Right renal pelvis (tissue), 4 donors: ENCODE data around the gene ZNF316. TPM values are rescaled to one million over a fixed set of nuclear protein-coding genes. Genes with fewer than 3 reads are reported as not detected.
"Not testable (repeated sequence)": the region's sequence is repeated elsewhere in the genome, so short reads cannot be mapped to it uniquely, and the experiment has no call there.

ENCODE experiments used
- DNase-seq, 4 donors: peaks; one replicate each; pipeline ENCODE4 v3.0.0-alpha.2; 2013; ENCODE audit warnings: low read depth in 4 of 4, low spot score in 3 of 4, missing footprints in 1 of 4
- polyA plus RNA-seq, 4 donors: library from polyadenylated mRNA; unstranded; fragments of 120-200 nt; gene quantifications; one replicate each; pipeline ENCODE4 v1.2.1, GENCODE V29; 2013; ENCODE audit not compliant: insufficient read length in 4 of 4

The ZNF316 gene
- polyA plus RNA-seq, 4 donors, result 36.5 to 39.8 (median 37.6) TPM

DNA sequence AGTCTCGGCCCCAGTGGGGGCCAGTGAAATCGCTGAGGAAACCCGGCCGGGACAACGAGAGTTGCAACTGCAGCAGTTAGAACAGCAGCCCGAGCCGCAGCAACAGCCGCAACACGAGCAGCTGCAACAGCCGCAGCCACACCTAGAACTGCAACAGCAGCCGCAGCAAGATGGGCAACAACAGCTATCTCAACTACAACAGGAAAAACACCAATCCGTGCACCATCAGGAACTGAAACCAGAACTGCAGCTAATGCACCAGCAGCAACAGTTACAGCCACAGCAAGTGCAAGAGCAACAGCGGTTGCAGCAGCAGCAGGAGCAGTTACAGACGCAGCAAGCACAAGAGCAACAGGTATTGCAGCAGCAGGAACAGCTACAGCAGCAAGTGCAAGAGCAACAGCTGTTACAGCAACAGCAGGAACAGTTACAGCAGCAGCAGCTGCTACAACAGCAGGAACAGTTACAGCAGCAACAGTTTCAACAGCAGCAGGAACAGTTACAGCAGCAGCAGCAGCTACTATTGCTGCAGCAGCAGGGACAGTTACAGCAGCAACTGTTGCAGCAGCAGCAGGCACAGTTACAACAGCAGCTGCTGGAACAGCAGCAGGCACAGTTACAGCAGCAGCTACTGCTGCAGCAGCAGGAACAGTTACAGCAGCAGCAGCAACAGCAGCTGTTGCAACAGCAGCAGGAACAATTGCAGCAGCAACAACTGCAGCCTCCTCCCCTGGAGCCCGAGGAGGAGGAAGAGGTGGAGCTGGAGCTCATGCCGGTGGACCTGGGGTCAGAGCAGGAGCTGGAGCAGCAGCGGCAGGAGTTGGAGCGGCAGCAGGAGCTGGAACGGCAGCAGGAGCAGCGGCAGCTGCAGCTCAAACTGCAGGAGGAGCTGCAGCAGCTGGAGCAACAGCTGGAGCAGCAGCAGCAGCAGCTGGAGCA lies 15.7 kb upstream of the ZNF316 start:
- no peak for DNase-seq

DNA sequence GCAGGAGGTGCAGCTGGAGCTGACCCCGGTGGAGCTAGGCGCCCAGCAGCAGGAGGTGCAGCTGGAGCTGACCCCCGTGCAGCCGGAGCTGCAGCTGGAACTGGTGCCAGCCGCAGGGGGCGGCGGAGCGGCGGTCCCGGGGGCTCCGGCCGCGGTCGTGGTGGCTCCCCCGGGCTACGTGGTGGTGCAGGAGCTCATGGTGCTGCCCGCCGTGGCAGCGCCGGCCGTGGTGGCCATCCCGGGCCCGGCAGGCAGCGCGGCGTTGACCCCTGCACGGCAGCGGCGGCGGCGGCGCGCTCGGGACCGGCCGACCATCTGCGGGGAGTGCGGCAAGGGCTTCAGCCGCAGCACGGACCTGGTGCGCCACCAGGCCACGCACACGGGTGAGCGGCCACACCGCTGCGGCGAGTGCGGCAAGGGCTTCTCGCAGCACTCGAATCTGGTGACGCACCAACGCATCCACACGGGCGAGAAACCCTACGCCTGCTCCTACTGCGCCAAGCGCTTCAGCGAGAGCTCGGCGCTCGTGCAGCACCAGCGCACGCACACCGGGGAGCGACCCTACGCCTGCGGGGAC lies 14.9 kb upstream of the ZNF316 start:
- DNase-seq, result no peak

DNA sequence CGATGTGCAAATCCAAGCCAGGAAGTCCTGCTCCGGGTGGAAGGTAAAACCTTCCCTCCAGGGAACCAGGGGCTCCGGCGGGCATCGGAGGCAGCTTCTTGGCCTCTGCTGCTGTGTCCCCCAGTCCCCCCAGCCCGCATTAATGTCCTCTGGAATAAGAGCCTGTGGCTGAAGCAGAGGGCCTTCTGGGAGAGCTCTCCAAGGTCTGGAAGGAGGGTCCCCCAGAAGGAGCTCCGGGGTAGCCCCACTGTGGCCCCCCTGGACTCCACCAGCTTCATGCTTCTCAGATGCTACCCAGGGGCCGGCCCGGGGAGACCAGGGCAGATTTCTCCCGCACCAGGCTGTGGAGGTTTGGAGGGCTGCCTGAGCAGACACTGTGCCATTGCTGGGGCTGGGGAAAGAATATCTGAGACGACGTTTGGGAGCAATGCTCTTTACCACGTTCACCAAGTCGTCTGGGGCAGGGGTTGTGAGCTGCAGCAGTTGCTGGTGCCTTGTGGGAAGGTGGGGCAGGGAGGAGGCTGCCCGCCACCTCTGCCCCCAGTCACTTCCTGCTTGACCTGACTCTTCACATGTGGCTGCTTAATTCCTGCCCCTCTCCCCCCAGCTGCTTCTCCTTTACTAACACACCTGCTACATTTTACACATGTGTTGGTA lies 13.4 kb upstream of the ZNF316 start:
- no peak for DNase-seq

DNA sequence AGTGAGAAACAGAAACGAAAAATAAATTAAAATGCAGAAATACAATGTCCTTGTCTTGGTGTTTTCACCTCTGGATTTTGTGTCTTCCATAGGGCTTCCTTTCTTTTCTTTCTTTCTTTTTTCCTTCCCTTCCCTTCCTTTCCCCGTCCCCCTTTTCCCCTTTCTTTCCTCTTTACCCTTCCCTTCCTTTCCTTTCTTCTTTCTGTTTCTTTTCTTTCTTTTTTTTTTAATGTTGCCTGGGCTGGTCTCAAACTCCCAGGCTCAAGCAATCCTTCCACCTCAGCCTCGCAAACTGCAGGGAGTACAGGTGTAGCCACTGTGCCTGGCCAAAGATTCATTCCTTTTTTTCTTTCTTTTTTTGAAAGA lies 12.9 kb upstream of the ZNF316 start:
- no peak for DNase-seq

DNA sequence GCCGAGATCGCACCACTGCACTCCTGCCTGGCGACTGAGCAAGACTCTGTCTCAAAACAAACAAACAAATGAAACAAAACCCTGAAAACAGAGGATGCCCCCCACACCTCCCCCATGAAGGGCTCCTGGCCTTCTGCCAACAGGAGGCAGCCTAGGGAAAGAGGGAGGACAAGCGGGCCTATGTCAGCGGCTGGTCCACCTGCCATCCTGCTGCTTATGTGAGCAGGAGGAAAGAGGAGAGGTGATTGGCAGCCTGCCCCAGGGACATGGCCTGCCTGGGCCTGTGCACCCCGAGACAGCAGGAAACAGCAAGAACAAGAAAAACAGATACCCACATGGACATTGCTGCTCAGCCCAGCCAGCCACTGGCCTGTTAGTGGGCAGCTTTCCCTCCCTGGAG lies 9.1 kb upstream of the ZNF316 start:
- no peak for DNase-seq

DNA sequence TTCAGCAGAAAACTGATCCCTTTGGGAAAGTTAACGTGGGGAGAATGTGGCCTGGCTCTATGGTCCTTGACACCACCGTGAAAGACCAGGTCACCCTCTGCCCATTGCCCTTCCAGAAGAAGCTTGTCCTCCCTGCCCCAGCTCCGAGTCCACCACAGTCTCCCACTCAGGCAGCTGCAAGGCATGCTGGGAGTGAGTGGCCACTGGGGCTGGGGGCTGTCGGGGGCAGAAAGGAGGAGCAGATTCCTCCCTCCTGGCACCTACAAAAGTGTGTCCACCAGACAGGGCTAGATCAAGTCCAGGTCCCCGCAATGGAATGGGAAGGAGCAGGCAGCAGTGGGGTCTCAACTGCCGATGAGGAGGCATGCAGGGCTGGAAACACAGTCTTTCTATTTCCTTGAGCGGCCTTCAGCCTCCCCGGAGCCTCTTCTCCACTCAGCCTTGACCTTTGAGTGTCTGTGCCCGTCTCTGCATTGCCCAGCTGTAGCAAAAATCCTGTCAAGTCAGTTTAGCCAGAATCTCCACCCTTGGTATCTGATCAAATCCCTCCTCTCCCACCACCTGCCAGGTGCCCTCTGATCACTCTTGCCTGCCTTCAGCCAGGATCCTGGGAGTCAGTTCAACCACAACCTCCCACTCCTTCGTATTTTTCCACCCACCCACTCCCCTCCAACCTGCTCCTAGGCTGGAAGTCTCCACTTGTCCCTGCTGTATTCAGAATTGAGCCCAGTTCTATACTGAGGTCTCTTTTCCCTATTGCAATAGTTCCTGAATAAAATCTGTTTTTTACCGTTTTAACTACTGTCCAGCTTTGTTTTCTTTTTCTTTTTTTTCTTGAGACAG lies 6.9 kb upstream of the ZNF316 start:
- DNase-seq, result no peak

DNA sequence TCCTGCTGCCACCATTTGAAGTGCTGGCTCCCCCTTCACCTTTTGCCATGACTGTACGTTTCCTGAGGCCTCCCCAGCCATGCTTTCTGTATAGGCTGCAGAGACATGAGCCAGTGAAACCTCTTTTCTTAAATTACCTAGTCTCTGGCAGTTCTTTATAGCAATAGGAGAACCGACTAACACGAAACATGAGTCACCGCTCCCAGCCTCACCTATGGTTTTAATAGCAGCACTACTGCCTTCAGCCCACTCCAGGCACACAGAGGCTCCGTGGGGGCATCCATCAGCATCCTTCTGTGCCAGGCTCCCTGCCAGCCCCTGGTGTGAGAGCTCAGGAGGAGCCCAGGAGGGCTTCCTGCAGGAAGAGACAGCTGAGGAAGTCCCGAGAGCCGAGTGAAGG lies 5.5 kb upstream of the ZNF316 start:
- no peak for DNase-seq

DNA sequence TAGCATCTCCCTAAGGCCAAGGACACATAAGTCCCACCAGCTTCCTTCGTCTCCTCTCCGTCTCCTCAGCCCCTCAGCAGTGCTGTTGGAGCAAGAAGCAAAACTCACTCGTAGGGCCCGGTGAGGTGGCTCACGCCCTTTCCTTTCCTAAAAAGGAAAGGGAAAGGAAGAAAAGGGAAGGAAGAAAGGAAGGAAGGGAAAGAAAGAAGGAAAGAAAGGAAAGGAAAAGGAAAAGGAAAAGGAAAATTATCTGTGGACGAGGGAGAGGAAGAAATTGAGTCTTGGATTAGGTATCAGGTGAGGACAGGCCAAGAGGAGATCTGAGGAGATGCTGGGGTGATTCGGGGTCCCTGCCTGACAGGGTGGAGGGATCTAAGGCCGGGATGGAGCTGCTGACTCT lies 3.1 kb upstream of the ZNF316 start:
- no peak for DNase-seq

DNA sequence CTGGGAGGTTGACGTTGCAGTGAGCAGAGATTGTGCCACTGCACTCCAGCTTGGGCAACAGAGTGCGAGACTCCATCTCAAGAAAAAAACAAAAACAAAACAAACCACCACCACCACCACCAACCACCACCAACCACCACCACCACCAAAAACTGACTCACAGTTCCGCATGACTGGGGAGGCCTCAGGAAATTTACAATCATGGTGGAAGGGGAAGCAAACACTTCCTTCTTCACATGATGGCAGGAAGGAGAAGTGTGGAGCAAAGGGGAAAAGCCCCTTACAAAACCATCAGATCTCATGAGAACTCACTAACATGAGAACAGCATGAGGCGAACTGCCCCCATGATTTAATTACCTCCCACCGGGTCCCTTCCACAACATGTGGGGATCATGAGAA lies 2.1 kb upstream of the ZNF316 start:
- DNase-seq, result not testable (repeated sequence)

DNA sequence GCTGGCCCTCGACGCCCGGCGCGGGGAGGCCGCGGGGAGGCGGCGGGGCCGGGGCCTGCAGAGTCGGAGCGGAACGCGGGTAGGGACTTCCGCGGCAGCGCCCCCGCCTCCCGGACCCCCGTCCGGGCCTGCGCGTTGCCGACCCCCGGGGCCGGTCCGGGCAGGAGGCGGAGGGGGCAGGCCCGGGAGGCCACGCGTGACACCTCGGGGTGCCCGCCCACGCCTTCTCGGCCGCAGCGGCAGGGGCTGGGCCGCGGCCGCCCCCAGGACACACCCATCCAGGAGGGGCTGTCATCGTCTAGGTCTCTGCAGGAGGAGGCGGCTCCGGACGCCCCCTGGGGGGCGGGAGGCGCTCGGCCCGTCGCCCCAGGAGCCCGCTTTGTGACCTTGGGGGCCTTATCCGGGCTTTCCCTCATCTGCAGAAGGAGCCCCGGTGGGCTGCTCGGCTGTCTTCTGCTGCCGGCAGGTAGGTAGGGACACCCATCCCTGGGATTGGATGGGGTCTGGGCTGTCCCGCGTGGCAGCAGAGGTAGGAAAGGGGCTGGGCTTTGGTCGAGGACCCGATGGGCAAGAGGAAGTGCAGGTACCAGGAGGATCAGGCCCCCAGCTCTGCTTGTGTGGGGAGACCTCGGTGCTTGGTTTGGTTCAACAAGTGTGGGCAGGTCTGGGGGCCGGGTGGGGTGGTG lies 569 bp downstream of the ZNF316 start:
- no peak for DNase-seq

DNA sequence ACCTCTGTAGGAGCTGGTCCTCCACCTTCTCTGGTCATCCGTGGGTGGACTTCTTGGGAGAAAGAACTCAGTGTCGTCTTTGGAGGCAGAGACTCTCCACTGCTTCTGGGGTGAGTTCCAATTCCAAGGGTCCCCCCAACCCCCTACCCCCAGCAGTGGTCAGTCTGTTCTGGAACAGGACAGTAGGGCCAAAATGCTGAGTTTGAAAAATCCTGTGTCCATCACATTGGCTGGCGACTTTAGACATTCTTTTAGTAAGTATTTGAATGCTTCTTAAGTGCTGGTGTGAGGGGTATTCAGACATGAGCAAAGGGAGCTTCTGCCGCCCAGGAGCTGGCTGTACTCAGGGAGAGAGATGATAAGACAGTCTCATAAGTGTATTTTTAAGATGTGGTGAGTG lies 1.9 kb downstream of the ZNF316 start:
- no peak for DNase-seq

DNA sequence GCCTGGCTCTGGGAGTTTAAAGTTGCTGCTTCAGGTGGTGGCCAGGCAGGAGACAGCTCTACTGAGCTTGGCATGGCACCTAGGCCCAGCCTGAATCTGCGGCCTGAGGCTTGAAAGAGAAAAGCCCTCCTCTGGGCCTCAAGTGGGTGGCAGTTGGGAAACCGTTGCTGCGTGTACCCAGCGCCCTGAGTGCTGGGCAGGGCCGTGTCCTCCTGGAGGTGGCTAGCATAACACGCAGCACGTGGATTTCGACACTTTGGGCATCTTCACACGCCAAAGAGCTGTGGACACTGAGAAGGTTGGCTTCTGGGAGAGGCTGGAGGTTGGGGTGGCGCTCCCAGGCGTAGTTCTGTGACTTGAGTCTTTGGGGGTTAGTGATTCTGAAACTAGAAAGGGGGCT lies 2.5 kb downstream of the ZNF316 start:
- DNase-seq, result no peak

DNA sequence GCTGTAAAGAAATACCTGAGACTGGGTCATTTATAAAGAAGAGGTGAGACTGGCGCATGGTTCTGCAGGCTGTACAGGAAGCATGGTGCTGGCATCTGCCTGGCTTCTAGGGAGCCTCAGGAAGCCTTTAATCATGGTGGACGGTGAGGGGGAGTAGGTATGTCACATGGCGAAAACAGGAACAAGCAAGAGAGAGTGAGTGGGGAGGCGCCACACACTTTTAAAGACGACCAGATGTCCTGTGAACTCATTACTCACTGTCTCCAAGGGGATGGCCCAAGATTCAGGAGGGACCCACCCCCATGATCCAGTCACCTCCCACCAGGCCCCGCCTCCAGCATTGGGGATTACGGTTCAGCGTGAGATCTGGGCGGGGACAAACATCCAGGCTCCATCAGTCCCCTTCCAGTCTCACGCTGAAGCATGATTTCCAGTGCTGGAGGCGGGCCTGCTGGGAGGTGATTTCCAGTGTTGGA lies 3.2 kb downstream of the ZNF316 start:
- no peak for DNase-seq

DNA sequence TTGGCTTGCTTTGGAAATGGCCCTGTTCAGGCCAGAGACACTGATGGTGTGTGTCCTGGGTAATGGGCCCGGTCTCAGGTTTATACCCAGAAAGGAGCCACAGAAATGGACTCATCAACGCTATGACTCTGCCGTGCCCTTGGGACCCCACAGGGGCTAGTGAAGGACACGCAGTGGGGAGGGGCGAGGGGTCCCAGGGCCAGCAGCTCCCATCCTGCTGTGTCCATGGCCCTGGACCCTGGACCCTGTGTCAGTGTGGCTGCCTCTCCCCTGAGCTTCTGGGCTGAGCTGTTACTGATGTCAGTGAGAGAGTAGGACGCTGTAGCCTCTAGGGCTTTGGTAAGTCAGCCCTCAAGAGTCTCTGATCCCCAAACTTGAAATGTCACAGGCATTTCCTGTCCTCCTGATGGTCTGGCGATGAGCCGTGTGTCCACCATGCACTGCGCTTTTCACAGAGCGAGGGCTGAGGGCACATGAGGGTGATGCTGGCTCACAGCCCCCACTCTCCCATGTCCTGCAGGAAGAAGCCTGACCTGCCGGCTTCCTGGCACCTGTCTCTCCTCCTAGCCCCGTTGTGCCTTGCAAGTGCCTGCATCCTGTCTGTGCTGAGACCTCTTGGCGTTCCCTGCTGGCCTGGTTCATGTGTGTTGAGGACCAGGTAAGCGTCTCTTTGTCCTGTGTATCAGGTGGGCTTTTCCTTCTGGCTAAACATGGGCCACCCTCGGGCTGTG lies 4.4 kb downstream of the ZNF316 start:
- no peak for DNase-seq

DNA sequence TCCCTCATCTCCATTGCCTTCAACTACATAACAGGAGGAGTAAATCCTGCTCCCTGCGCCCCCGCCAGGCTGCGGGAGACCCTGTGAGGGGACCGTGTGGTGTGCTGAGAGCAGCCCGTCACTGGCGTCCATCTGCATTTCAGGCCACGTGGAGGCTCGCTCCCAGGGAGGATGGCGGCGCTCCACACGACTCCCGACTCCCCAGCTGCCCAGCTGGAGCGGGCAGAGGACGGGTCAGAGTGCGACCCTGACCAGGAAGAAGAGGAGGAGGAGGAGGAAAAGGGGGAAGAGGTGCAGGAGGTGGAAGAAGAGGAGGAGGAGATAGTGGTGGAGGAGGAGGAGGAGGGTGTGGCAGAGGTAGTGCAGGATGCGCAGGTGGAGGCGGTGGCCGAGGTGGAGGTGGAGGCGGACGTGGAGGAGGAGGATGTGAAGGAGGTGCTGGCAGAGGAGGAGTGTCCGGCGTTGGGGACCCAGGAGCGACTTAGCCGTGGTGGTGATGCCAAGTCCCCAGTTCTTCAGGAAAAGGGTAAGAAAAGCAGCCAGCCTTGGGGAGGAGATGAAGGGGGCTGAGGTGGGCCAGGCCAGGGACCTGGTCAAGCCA lies 5.2 kb downstream of the ZNF316 start:
- no peak for DNase-seq

DNA sequence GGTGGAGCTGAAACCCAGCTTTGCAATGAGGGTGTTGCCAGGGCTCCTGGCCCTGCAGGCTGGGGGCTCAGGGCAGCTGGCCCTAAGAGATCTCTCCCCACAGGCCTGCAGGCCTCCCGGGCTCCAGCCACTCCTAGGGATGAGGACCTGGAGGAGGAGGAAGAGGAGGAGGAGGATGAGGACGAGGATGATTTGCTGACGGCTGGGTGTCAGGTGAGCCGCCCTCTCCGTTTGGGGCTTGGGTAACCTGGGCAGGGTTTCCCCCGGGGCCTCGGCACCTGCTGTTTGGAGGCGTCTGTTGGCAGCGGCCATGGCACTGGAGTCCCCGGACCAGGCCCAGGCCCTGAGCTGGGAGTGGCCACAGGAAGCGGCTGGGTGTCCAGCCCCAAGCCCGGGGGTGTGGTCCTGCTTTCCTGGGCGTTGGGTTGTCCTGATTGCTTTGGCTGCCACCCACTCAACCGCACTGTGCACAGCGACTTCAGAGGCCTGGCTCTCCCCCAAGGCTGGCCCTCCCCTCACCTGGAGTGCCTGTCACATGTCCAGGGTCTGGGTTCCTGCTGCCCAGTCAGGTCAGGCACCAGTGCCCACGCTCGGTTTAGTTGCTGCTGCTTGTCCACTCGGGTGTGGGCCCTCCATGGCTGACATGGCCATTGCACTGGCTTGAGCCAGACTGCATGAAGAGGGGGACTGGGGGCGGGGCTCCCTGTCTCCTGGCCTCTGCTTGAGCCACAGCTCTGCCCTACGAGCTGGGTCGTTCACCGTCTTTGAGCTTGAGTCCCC lies 5.9 kb downstream of the ZNF316 start:
- no peak for DNase-seq

DNA sequence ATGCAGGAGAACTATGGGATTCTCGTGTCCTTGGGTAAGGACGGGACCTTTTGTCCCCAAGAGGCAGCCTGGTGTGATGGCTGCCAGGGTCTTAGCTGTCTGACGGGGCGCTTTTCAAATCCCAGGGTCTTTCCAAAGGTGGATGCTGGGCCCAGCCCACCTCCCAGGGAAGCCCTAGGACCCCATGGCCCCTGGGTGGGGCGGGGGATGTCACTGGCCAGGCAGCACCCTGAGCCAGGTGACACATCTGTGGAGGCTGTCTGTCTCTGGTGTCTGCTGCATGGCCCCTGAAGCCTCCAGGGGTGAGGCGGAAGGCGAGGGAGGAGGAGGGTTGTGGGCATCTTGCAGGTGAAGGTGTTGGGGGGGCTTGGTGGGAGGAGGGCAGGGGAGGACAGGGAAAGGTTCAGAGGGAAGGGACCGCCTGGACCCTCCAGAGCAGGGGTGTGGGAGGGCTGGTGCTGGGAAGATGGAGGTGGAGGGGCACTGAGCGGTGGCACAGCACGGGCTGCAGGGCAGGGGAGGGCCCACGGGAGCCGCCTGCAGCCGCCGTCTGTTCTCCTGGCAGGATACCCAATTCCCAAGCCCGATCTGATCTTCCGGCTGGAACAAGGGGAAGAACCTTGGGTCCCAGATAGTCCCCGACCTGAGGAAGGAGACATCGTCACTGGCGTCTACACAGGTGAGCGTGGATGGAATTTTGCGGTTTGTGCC lies 7.0 kb downstream of the ZNF316 start:
- DNase-seq, result no peak

DNA sequence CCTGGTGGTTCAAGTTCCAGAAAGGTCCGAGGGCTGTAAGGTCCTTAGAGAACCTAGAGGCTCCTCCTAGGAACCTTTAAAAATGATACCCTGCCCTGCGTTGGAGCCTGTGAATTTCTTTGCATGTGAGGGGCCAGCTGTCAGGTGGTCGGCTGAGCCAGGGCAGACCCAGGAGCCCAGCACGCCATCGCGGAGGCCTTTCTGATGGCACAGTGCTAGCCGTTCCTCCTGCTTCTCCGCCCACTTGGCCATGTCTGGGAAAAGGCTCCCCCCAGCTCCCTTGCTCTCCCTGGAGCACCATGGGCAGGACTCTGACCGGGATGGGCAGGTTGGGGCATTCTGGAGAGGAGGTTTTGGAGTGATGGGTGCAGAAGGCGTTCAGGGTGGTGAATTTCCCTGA lies 7.6 kb downstream of the ZNF316 start:
- no peak for DNase-seq
